HG03342 (cell line): ENCODE results near the gene NCCRP1.

Experiments used
- ATAC-seq: cut with Tn5 transposase; IDR thresholded peaks from one replicate; pipeline ENCODE4 v1.9.1; 2021; ENCODE audit warnings: mild to moderate bottlenecking, moderate library complexity; ENCODE audit not compliant: unreplicated experiment

NCCRP1 gene

DNA sequence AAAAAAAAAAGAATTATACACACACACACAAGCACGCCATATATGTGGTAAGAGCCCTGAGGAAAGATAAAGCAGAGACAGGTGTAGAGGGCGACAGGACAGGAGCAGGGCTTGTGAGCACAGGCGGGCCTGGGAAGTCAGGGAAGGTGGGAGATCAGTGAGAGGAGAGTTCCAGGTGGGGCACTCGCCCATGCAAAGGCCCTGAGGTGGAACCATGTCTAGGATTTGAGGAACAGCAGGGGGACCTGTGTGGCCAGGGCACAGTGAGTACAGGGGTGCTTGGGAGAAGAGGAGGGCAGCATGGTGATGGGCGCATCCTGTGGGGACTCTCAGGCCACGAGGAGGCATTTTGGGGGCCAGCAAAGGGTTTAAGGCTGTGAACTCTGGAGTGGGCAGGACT, 32.5 kb upstream of the NCCRP1 start:
- ATAC-seq = no peak

DNA sequence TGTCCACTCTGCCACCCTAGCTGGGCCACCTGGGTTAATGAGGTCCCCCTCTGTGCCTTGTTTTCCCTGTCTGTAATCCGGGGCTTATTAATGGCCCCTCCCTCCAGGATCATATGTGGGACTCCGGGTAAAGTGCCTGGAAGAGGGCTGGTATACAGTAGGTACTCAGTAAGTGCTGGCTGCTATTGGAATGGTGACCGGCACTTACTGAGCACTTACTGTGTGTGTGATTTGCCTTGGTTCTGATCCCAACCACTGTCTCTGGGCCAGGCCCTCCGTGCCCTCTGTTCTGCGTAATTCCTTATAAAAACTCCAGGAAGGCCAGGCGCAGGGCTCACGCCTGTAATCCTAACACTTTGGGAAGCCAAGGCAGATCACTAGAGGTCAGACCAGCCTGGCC, 30.9 kb upstream of the NCCRP1 start:
- ATAC-seq = no peak

DNA sequence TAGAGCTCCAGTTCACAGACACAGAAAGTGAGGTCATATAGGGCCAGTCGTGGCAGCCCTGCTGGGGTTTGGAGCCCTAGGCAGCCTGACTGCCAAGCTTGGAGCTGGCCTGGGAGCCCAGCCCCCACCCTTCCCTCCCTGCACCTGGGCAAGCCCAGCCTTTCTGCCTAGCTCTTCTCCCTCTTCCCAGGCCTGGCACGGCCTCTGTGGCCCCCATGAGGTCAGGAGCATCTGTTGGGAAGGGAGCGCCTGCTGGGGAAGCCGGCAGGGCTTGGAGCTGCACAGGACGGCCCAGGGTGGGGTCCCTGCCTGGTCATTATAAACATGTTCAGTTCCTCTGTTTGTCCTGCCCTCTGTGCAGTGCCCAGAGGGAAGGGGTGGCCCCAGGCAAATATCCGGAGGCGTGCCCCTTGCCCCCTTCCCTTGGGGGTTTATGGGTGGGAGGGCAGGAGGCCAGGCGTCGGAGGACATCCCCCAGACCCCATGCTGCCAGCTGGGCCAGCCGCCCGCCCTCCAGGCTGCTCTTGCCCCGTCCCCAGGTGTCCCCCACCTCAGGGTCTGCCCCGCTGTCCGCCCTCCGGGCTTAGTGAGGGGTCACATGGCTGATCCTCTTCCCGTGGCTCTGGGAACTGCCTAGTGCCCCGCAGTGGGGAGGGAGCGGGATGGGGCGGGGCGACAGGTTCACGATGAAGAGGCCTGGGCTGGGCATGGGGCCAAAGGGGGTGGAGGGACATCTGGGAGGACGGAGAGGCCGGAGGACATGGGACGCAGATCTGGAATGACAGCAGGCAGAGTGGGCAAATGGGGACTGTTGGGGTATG, 30.0 kb upstream of the NCCRP1 start:
- ATAC-seq = no peak

DNA sequence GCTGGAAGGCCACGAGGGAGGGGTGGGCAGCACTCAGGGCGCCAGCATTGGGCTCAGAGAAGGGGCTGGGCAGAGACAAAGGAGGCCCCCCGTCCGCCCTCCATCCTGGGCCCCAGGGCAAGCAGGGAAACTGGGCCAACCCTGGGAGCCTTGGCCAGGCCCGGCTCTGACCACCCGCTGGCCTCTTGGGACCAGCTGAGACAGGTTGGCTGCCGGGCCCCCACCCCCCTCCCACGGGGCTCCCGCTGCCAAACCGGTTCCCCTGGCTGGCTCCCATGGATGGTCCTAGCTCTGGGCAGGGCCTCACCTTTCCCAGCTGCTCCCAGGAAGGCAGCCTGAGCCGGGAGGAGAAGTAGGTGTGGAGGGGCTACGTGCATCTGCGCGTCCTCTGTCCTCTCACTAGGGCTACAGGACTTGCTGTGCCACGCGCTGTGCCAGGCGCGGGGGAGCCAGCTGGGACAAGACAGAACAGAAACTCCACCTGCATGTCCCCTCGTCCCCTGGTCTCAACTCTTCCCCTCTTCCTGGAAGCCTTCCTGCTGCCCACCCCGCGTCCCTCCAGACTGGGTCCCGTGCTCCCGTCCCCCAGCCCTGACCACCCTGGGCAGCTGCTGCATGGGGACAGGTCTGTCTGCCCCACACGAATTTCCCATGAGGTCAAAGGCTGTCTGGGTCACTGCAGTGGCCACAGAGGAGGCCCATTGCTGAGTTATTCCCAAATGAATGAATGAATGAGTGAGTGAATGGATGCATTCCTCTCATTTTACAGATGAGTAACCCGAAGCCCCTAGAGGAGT, 29.1 kb upstream of the NCCRP1 start:
- no peak for ATAC-seq

DNA sequence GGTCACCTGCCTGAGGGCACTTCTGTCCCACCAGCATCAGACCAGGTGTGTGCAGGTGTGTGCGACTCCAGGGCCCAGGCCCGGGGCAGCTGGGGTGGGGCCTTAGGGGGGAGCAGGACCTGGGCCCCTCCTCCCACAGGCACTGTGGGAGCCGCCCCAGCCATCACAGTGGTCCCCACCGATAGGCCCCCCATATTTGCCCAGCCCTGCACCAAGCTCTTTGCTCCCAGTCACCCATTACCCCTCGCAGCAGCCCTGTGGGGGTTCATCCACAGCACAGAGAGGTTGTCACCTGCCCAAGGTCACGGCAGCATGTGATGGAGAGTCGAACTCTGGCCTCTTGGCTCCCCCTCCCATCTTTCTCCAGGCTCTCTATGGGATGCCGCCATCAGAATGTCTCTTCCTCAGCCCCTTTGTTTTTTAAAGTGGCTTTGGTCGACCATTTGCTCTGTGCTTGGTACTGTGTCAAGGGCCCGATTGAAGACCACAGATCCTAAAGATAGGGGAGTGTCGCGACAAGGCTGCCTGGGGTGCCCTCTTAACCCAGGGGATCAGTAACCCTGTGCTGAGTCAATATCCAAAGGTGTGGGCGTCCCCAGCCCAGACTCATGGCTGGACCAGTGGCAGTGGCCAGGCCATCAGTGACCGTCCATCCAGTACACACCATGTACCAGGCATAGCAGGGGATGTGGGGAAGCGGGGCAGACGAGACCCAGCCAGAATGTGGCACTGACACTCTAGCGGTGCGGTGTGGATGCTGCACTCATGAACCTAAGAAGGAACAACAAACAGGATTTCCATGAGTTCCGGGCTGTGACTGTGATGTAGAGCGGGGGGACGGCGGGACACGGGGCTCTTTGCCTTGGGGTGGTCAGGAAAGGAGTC, 28.3 kb upstream of the NCCRP1 start:
- ATAC-seq = no peak

DNA sequence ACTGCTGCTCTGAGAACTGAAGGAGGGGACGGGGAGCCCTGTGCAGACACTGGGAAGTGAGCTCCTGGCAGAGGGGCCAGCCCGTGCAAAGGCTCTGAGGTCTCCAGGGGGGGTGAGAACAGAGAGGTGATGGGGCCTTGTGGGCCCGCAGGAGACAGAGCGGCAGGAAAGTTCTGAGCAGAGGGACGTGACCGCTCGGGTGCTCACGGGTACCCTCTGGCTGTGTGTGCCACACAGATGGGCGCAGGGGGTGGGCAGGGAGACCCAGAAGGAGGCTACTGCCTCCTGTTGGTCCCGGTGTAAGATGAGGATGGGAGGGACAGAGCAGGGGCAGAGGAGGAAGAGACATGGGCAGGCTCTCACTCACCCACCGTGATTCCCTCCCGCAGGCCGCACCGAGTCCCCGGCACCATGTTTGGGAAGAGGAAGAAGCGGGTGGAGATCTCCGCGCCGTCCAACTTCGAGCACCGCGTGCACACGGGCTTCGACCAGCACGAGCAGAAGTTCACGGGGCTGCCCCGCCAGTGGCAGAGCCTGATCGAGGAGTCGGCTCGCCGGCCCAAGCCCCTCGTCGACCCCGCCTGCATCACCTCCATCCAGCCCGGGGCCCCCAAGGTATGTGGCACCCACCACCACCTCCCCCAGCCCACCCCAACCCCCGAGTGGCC, 27.5 kb upstream of the NCCRP1 start:
- no peak for ATAC-seq

DNA sequence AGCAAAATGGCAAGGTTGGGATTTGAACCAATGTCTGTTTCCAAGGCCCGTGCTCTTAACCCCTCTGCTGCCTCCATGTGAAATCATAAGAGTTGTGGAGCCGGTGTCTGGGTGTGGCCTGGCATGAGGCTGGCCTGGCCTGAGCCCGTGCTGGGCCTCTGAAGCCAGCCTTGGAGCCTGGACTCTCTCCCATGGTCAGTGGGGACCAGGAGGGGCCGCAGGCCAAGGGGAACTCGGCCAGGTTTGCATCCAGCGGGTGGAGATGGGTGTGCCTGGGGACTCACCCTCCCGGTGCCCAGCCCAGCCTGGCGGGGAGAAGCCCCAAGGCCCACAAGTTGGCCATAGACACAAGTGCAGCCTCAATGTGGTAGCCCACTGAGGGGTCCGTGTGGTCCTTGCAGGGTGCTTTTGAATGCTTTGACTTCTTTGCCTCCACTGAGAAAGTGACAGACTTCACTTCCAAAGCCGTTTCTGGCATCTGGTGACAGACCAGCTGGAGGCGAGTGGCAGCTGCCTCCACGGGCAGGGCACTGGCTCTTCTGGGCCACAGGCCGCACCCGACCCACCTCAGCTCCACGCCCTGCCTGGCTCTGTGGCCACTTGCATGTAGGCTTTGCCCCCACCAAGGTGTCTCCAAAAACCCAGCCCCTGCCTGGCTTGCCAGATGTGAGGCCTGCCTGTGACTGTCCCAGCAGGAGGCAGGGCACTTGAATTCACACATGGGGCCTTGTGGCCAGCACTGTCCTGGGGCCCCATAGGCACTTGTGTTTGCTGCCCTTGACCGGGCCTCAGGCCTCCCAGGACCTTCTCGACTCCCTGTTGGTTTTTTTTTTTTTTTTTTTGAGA, 26.2 kb upstream of the NCCRP1 start:
- ATAC-seq = no peak

DNA sequence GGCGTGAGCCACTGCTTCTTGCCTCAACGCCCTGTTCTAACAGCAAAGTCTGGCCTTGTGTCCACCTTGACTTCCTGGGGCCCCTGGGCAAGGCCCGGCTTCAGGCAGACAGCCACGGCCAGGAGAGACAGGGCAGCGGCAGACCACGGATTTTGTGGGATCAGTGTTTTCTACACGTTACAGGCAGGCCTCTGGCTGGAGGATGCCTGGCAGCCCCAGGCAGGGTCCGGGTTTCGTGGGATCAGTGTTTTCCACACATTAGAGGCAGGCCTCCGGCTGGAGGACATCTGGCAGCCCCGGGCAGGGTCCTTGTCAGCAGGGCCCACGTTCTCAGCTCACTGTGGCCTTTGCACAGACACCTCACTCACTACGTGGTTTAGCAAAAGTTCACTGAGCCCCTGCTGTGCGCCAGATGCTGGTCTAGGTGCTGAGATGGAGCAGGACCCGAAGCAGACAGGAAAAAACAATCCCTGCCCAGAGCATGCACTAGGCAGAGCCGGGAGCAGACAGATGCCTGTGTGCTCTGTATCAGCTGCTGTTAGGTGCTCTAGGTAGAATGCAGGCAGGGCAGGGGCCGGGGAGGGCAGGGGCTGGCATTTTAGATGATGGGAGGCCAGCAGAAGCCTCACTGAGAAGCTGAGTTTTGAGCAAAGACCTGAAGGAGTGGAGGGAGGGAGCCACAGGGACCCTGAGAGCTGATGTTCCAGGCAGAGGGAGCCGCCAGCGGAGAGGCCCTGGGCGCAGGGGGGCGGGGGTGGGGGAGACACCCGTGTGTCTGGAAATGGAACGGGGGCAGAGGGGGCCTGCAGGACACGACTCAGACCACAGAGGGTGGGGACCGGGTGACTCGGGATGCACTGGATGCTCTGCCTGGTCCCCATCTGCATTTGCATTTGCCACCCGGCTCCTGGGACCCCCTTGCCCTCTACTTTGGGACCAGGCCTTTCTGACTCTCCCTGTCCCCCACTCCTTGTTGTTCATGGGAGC, 25.0 kb upstream of the NCCRP1 start:
- no peak for ATAC-seq

DNA sequence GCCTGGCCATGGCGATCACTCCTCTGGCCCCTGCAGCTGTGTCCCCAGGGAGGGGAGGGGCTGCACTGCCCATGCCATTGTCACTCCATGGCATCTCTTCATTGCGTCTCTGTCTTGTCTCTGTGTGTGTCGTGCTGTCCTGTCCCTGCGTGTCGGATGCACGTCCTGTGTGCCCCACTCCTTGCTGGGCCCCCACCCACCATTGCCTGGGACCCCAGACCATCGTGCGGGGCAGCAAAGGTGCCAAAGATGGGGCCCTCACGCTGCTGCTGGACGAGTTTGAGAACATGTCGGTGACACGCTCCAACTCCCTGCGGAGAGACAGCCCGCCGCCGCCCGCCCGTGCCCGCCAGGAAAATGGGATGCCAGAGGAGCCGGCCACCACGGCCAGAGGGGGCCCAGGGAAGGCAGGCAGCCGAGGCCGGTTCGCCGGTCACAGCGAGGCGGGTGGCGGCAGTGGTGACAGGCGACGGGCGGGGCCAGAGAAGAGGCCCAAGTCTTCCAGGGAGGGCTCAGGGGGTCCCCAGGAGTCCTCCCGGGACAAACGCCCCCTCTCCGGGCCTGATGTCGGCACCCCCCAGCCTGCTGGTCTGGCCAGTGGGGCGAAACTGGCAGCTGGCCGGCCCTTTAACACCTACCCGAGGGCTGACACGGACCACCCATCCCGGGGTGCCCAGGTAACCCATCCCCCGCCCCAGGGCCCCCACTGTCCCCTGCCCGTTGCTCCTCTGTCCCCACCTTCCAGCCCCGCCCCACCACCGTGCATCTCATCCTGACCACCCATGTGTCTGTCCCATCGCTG, 23.9 kb upstream of the NCCRP1 start:
- no peak for ATAC-seq

DNA sequence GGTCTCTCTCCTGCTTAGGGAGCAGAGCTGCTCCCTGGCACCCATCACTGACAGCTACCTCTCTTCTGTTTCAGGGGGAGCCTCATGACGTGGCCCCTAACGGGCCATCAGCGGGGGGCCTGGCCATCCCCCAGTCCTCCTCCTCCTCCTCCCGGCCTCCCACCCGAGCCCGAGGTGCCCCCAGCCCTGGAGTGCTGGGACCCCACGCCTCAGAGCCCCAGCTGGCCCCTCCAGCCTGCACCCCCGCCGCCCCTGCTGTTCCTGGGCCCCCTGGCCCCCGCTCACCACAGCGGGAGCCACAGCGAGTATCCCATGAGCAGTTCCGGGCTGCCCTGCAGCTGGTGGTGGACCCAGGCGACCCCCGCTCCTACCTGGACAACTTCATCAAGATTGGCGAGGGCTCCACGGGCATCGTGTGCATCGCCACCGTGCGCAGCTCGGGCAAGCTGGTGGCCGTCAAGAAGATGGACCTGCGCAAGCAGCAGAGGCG, 23.2 kb upstream of the NCCRP1 start:
- no peak for ATAC-seq

DNA sequence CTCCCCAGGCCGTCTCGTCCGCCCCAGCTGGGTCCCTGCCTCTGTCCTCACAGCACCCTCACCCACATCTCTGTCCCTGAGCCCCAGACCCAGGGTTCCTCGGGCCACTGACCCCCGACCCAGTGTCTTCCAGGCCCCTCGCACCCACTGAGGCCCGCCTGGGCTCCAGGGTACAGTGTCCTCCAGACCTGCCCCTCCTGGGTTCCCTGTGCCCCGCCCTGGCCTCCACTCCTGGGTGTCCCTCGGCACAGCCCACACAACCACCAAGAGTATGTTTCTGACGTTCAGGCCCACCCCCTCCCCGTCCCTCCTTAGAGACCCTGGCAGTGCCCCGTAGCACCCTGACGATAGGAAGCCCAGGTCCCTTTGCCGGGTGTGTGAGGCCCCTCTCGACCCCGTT, 22.6 kb upstream of the NCCRP1 start:
- ATAC-seq = no peak

DNA sequence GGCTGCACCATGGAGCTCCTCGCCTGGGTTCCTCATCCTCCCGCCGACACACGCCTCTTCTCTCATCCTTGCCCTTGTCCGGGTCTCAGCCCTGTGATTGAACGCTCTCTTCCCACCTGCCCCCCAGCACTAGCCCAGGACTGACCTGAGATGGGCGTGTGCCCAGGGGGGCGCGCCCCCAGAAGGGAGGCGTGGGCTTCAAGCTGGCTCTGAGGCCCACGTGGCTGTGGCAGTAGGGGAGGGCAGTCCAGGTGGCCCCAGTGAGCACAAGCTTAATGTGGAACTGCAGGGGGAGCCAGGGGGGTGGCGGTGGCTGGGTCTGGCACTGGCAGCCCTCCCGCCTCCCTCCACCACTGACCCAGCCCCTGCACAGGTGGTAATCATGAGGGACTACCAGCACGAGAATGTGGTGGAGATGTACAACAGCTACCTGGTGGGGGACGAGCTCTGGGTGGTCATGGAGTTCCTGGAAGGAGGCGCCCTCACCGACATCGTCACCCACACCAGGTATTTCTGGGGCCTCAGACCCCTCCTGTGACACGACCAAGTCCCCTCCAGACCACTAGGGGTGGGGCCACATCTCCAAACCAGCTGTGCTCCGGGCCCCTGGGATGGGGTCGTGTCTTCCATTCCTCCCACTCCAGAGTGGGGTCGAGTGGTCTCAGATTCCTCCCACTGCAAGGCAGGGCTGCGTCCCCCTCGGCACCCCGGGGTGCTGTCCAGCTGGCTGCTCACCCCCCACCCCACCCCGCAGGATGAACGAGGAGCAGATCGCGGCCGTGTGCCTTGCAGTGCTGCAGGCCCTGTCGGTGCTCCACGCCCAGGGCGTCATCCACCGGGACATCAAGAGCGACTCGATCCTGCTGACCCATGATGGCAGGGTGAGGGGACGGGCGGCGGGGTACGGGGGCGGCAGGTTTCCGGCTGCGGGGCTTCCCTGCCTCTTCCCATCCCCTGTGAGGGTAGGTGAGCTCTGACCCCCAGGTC, 21.9 kb upstream of the NCCRP1 start:
- no peak for ATAC-seq

DNA sequence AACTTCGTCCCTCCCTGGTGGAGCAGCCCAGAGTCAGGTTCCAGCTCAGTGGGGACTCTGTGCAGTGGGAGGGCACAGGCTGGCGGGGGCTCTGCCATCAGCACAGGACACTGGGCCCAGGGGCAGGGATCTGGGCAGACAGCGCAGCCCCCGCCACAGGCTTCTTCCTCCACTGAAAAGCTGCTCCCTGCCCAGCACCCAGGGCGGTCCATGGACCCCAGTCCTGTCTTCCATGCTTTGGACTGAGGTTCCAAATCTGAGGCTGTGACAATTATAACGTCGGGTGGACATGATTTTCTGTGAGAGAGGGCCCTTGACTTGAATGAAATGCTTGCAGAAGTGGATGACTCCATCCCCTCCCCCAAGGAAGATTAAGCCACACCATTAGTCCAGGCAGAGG, 21.2 kb upstream of the NCCRP1 start:
- no peak for ATAC-seq

DNA sequence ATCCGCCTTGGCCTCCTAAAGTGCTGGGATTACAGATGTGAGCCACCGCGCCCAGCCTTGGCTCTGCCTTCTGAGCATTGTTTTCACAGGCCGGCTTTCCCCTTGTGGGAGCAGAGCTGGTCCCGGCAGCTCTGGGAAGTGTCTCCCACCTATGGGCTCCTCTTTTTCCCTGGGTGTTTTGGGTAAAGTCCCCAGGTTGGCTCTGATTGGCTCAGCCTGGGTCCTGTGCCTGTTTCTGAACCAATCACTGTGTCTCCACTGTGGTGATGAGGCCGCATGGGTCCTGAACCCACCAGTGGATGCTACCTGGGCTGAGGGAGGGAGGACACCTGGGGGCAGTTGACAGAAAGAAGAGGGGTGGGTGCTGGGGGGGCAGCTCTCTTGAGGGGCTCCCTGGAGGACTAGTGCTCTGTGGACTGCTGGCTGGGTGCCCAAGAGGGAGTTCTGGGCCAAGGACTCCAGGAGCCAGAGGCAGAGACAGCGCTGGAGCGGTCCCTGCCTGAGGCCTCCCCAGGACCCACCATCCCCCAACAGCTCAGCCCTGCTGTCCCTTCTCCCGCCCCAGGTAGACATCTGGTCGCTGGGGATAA, 19.6 kb upstream of the NCCRP1 start:
- ATAC-seq = no peak

DNA sequence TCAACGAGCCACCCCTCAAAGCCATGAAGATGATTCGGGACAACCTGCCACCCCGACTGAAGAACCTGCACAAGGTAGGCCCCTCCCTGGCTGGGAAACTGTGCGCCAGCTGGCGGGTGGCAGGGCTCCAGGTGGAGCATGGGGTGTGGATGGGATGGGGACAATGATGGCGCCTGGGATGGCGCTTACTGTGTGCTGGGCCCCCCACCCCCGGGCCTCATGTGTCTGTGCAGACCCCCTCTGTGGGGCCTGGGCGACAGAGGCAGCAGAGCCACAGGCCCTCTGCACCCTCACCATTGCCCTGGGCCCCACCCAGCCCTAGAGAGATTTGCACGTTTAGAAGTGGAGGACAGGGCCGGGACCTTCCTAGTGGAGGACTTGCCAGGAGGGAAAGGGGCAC, 19.0 kb upstream of the NCCRP1 start:
- no peak for ATAC-seq
